Measurements from ENCODE around the gene LANCL2.
A peak's percentile ranks its signal among the peaks of the same experiment; 100 is the strongest.
"Not testable (repeated sequence)": the region's sequence is repeated elsewhere in the genome, so short reads cannot be mapped to it uniquely, and the experiment has no call there.

LANCL2 gene

GRCh38 chr7:55409482-55410225 is 44.5 kb downstream of the LANCL2 start:
- DNase-seq = no peak

GRCh38 chr7:55410667-55411239 is 45.6 kb downstream of the LANCL2 start:
- no peak for DNase-seq

- no peak for DNase-seq
These were observed 46.7 kb downstream of the LANCL2 start for GRCh38 chr7:55411844-55412243.

- no peak for DNase-seq
These were observed 48.3 kb downstream of the LANCL2 start for GRCh38 chr7:55413442-55413841.

- peak; percentile 73 for DNase-seq
These were observed 50.1 kb downstream of the LANCL2 start for GRCh38 chr7:55415173-55415778.

GRCh38 chr7:55417456-55417855 is 52.3 kb downstream of the LANCL2 start:
- not testable (repeated sequence) for DNase-seq

- DNase-seq = no peak
These were observed 55.4 kb downstream of the LANCL2 start for GRCh38 chr7:55420530-55420929.

GRCh38 chr7:55423277-55423711 is 58.2 kb downstream of the LANCL2 start:
- no peak for DNase-seq

- no peak for DNase-seq
These were observed 58.8 kb downstream of the LANCL2 start for GRCh38 chr7:55423891-55424290.

- no peak for DNase-seq
These were observed 60.1 kb downstream of the LANCL2 start for GRCh38 chr7:55425141-55425752.

- DNase-seq = no peak
These were observed 61.5 kb downstream of the LANCL2 start for GRCh38 chr7:55426676-55427075.

- no peak for DNase-seq
These were observed 62.2 kb downstream of the LANCL2 start for GRCh38 chr7:55427342-55427741.

GRCh38 chr7:55427800-55428199 is 62.7 kb downstream of the LANCL2 start:
- DNase-seq = no peak

- no peak for DNase-seq
These were observed 64.8 kb downstream of the LANCL2 start for GRCh38 chr7:55429835-55430499.

- DNase-seq = no peak
These were observed 66.8 kb downstream of the LANCL2 start for GRCh38 chr7:55431898-55432297.

GRCh38 chr7:55432506-55432905 is 67.4 kb downstream of the LANCL2 start:
- DNase-seq = no peak

GRCh38 chr7:55432939-55433784 is 68.0 kb downstream of the LANCL2 start:
- DNase-seq = peak; percentile 19

- DNase-seq = no peak
These were observed 70.3 kb downstream of the LANCL2 start for GRCh38 chr7:55435466-55435865.

GRCh38 chr7:55436457-55436856 is 71.3 kb downstream of the LANCL2 start:
- DNase-seq = no peak

- no peak for DNase-seq
These were observed 72.2 kb downstream of the LANCL2 start for GRCh38 chr7:55437375-55437774.

GRCh38 chr7:55438085-55438756 is 73.1 kb downstream of the LANCL2 start:
- DNase-seq = no peak
